Lower leg skin (tissue), 3 donors: ENCODE data around the gene TERT.

Experiments
- CTCF ChIP-seq, 3 donors: fragments of 450-650 bp; IDR thresholded peaks; one replicate each; pipeline ENCODE4 v1.5.1; 2016; ENCODE audit warnings: antibody characterized with exemption in 3 of 3, mild to moderate bottlenecking in 3 of 3, moderate library complexity in 2 of 3
- POLR2A ChIP-seq, 2 donors: fragments of 450-650 bp; IDR thresholded peaks; one replicate each; pipeline ENCODE4 v1.6.1; 2016 to 2017; ENCODE audit warnings: antibody characterized with exemption in 2 of 2, mild to moderate bottlenecking in 1 of 2, moderate library complexity in 1 of 2

GRCh38 chr5:1277331-1277730, 17.5 kb downstream of the TERT start:
- TF ChIP-seq CTCF (IDR thresholded peaks at IDR 0.05), result no peak
- TF ChIP-seq POLR2A (IDR thresholded peaks at IDR 0.05), result no peak
